SK-N-MC (cell line): ENCODE data around the gene MAML3.

Experiments used
- EZH2 ChIP-seq: fragments of 200-600 bp; sonication (generic); IDR thresholded peaks from one replicate; pipeline ENCODE4 v1.6.1; 2017; ENCODE audit warnings: antibody characterized with exemption
- FOXP2 ChIP-seq: optimal IDR thresholded peaks from 2 replicates; pipeline ENCODE3; 2011; ENCODE audit warnings: mild to moderate bottlenecking, moderate library complexity; ENCODE audit not compliant: insufficient read depth; ENCODE audit errors: extremely low read length, control extremely low read depth
- POLR2AphosphoS5 ChIP-seq: IDR thresholded peaks from 2 replicates; pipeline ENCODE4 v1.6.1; 2012; ENCODE audit warnings: mild to moderate bottlenecking, low read depth, low read length, borderline replicate concordance

DNA sequence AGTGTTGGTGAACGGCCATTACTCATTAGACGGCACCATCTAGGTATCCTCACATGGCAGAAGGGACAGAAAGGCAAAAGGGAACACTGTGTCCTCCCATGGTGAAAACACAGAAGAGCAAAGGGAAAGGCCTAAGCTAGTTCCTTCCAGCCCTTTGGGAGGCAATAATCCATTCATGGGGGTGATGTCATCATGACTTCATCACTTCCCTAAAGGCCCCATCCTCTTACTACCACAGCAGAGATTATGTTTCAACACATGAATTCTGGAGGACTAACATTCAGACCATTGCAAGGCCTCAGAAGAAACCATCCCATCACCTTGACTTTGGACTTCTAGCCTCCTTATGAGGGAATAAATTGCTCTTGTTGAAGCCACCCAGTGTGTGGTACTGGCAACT lies 250.1 kb downstream of the MAML3 start:
- TF ChIP-seq POLR2AphosphoS5 (no peak), EZH2 (no peak), FOXP2 (no peak)
